ENCODE results near the gene PRKN.

PRKN gene

GRCh38 chr6:161736781-161737292 lies 990.7 kb downstream of the PRKN start:
- peak overlapping the region; percentile 65 for H3K27ac ChIP-seq
- no peak for DNase-seq (ENCODE audit: low read depth, low spot score)

GRCh38 chr6:161736326-161736725 lies 991.2 kb downstream of the PRKN start:
- H3K27ac ChIP-seq, result peak overlapping the region; percentile 65
- no peak for DNase-seq (ENCODE audit: low read depth, low spot score)

DNA sequence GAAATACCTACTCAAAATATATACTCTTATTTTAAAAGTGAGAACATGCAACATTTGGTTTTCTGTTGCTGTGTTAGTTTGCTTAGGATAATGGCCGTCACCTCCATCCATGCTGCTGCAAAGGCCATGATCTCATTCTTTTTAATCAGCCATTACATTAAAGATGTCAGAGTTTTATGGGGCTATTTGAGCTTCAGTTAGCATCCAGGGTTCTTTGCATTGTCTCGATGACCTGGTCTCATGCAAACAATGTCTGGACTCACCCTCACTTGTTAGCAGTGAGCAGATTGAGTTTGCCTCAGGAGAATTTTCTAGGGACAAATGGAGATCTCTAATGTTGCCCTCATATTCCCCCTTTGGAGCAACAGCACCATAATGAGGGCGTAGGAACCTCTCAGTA lies 995.0 kb downstream of the PRKN start:
- H3K27ac ChIP-seq, result no peak overlapping the region
- no peak for DNase-seq (ENCODE audit: low read depth, low spot score)

DNA sequence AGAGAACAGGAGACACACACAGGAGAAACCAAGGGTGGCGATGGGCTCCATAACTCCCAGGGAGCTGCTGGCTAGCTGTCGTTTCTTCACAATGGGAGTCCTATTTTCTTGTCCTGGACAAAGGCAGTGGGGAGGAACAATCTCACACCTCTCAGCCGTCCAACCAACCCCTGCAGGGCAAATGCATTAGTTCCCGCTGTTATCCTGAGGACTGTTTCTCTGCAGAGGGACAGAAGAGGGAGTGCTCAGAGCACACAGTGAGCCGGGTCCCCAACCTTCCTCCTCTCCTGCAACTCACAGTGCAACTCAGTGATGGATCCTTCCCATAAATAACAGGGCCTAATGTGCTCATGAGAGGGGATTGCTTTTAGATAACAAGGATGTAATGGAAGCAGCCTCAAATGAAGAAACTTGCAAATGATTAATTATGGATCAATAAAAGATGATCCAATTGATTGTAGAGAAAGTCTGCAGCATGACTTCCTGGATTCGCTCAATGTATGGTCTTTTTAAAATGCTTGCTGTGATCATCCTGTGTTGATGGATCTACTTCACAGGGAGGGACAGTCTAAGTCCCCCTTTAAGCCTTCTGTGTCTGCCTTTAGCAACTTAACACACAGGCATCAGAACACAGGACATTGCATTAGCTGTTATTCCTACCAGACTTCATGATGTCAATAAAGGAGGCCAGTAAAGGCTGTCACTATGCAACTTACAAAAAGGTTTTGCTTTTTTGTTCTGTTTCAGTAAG lies 1000.3 kb downstream of the PRKN start:
- no peak for DNase-seq (ENCODE audit: low read depth, low spot score)
- H3K27ac ChIP-seq, result no peak overlapping the region

DNA sequence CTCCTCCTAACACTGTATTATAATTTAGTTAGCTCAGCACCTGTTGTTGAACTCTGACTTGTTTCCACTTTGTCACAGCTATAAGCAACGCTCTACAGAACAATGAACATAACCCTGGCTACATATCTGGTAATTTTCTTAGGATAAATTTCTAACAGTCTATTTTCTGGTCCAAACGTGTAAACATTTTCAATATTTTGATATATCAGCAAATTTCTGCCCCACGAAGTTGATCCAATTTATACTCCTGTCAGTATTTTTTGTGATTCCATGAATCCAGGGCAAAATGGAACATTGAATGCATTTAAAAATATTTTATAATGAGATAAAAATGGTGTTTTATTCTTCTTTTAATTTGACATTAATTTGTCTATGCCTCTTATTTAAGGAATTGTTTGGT lies 1005.2 kb downstream of the PRKN start:
- no peak for DNase-seq (ENCODE audit: low read depth, low spot score)
- H3K27ac ChIP-seq, result no peak overlapping the region

DNA sequence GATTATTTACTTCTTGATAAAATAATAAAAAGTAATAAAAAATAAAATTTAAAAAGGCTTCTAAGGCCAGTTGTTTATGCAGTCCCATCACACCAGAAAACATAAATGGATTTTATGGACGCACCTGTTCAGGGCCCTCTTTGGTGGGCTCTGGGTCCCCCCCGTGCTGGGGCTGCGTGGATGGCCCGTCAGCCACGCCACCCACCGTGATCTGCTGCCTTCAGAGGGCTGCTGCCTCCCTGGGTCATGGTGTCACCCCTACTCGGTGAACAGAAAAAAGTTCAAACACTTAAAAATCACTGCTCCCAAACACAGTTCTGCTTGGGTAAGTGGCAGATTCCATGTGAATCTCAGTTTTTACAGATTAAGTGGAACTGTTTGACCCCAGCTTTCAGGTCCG lies 1006.1 kb downstream of the PRKN start:
- no peak overlapping the region for H3K27ac ChIP-seq
- no peak for DNase-seq (ENCODE audit: low read depth, low spot score)

DNA sequence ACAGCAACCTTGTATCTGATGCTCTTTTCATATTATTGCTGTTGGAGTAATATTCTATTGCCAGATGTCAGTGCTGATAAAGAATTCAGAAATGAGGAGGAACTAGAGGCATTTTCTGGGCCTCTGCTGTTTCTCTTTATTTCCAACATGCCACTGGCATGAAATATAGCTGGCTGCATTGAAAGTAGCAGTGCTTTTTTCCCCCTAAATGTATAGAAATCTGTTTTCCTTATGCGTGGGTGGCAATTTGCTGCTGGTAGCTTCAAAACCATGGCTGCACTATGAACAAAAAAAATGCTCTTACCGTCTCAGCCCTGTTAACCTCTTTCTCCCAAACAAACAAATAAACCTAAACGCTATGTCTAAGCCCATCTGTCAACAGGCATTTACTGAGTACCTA lies 1011.4 kb downstream of the PRKN start:
- DNase-seq (ENCODE audit: low read depth, low spot score), result no peak
- no peak overlapping the region for H3K27ac ChIP-seq

DNA sequence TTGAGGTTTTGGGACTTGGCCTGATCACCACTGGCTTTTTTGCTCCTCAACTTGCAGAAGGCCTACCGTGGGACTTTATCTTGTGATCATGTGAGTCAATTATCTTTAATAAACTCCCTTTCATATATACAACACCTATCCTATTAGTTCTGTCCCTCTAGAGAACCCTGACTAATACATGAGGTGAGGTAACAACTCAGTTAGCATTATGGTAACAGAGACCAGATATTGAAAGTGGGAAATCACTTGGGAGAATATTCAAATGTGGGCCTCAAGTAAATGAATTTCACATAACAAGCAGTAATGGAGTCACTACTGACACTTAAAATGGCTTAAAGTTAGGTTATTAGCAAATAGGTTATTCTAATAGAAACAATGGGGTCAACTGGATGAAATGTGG lies 1015.6 kb downstream of the PRKN start:
- no peak for DNase-seq (ENCODE audit: low read depth, low spot score)
- no peak overlapping the region for H3K27ac ChIP-seq

- no peak for DNase-seq (ENCODE audit: low read depth, low spot score)
- H3K27ac ChIP-seq, result no peak overlapping the region
These were observed 1016.1 kb downstream of the PRKN start for GRCh38 chr6:161711515-161711914.

DNA sequence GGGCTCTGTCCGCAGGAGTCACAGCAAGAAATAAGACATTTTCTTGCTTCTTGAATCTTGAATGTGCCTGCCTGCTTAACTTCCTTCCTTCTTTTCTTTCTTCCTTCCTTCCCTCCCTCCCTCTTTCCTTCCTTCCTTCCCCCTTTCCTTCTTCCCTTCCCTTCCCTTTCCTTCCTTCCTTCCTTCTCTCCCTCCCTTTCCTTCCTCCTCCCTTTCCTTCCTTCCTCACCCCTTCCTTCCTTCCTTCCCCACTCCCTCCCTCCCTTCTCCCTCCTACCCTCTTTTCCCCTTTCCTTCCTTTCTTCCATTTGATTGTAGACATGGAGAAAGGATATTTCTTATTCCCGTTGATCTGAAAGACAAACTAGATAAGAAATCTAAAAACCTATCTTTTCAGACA lies 1016.9 kb downstream of the PRKN start:
- no peak for DNase-seq (ENCODE audit: low read depth, low spot score)
- H3K27ac ChIP-seq, result no peak overlapping the region

DNA sequence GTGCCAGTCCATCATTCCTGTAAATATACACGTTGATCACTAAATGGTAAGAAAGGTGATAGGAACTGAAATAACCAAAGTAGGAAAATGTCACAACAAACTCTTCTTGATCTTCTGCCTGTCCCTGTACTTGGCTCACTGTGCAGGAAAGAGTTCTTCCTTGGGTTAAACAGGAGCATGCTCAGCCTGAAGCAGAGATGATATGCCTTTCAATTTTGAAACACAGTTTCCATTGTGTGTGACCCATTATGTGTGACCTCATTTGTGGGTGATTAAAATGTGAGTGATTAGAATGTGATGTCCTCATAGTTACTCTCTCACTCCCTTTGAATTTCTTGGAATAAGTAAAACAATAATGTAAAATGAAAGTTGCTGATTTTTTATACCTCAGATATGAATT lies 1026.5 kb downstream of the PRKN start:
- DNase-seq (ENCODE audit: low read depth, low spot score), result no peak
- H3K27ac ChIP-seq, result no peak overlapping the region

GRCh38 chr6:161696801-161697200 lies 1030.8 kb downstream of the PRKN start:
- DNase-seq (ENCODE audit: low read depth, low spot score), result no peak
- no peak overlapping the region for H3K27ac ChIP-seq

- DNase-seq (ENCODE audit: low read depth, low spot score), result no peak
- H3K27ac ChIP-seq, result no peak overlapping the region
These were observed 1032.6 kb downstream of the PRKN start for GRCh38 chr6:161694995-161695394.

GRCh38 chr6:161686655-161687054 lies 1040.9 kb downstream of the PRKN start:
- no peak for DNase-seq (ENCODE audit: low read depth, low spot score)
- H3K27ac ChIP-seq, result no peak overlapping the region

GRCh38 chr6:161684731-161685475 lies 1042.7 kb downstream of the PRKN start:
- H3K27ac ChIP-seq, result no peak overlapping the region

GRCh38 chr6:161683400-161683799 lies 1044.2 kb downstream of the PRKN start:
- no peak overlapping the region for H3K27ac ChIP-seq

More at GRCh38 chr6:161684731-161685475, 1042.7 kb downstream of the PRKN start:
- no peak for DNase-seq (ENCODE audit: low read depth, low spot score)

DNA sequence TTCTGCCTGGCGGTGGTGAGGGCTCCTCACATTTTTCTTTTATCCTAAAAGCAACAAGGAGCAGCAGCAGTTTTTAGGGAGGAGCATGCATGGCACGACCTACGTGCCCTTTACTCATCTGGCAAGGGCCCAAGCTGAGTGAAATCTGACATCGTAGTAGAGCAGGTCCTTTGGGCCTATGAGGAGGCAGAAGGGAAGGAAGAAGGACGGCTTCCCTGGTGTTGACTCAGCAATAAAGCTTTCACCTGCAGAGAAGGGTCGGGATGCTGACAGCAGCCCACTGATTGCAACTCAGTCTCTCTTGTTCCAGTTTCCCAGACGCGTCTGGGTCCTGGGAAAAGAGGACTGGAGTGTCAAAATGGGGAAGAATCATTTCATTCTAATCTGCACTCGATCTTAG lies 1044.6 kb downstream of the PRKN start:
- no peak overlapping the region for H3K27ac ChIP-seq
- DNase-seq (ENCODE audit: low read depth, low spot score), result no peak

More at GRCh38 chr6:161683400-161683799, 1044.2 kb downstream of the PRKN start:
- DNase-seq (ENCODE audit: low read depth, low spot score), result no peak

GRCh38 chr6:161679980-161680538 lies 1047.5 kb downstream of the PRKN start:
- no peak for DNase-seq (ENCODE audit: low read depth, low spot score)

DNA sequence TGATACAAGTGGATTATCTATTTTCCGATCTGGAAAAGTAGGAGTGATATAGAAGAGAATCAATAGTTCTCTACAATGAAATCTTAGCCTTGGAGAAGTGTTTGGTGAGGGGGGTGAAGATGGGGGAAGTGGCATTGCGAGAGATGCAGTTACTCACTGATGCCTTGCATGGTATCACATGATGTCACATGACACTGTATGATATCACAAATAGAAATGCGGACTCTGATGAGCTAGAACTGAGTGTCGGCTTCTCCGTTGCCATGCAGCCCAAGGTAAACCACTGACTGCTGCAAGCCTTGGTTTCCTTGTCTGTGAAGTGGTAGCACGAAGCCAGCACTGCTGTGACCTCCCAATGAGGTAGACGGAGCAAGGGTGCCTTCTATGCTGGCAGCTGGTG lies 1050.4 kb downstream of the PRKN start:
- no peak for DNase-seq (ENCODE audit: low read depth, low spot score)
- H3K27ac ChIP-seq, result no peak overlapping the region

More at GRCh38 chr6:161679980-161680538, 1047.5 kb downstream of the PRKN start:
- no peak overlapping the region for H3K27ac ChIP-seq

DNA sequence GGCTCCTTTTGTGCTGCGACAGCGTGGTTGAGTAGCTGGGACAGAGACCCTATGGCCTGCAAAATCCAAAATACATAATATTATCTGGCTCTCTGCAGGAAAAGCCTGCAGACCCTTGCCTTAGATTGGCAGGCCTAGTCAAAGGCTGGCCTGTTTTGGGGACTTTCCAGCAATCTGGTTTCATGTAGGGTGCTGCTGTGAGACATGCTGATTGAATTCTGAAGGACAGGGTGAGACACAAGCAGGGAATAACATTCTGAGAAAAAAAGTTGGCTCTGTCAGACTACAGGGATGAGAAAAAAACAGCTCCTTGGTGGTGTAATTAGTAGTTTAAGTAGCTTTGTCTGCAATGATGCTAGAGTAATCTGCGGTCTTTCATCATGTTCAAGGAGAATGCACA lies 1051.0 kb downstream of the PRKN start:
- DNase-seq (ENCODE audit: low read depth, low spot score), result no peak
- no peak overlapping the region for H3K27ac ChIP-seq
